OCI-LY1 (cell line): ENCODE measurements around the gene ZZZ3.

ENCODE experiments used
- H2AFZ ChIP-seq: fragments of 200-600 bp; sonication (generic), shearing (Covaris generic); 2 replicates; pipeline ENCODE4 v1.6.0; 2014; ENCODE audit warnings: antibody characterized with exemption, mild to moderate bottlenecking, low read length
- H3F3A ChIP-seq: fragments of 200-600 bp; sonication (generic), shearing (Covaris generic); 2 replicates; pipeline ENCODE4 v1.6.0; 2014; ENCODE audit warnings: mild to moderate bottlenecking, antibody characterized with exemption, low read length, moderate library complexity; ENCODE audit not compliant: insufficient read depth
- H3K27ac ChIP-seq: fragments of 200-600 bp; sonication (generic); 2 replicates; pipeline ENCODE4 v1.5.1; 2014; ENCODE audit warnings: low read length, mixed run types, mild to moderate bottlenecking, low read depth; ENCODE audit not compliant: poor library complexity, severe bottlenecking
- H3K27me3 ChIP-seq: fragments of 200-600 bp; sonication (generic); 2 replicates; pipeline ENCODE4 v1.6.0; 2014; ENCODE audit warnings: antibody characterized with exemption, mild to moderate bottlenecking, low read length, moderate library complexity; ENCODE audit not compliant: insufficient read depth
- H3K36me3 ChIP-seq: fragments of 200-600 bp; sonication (generic); 2 replicates; pipeline ENCODE4 v1.6.1; 2014; ENCODE audit warnings: mild to moderate bottlenecking, antibody characterized with exemption, low read length, moderate library complexity, mixed read lengths; ENCODE audit not compliant: insufficient read depth
- H3K4me1 ChIP-seq: fragments of 200-600 bp; sonication (generic); 2 replicates; pipeline ENCODE4 v1.5.1; 2014; ENCODE audit warnings: mild to moderate bottlenecking, low read length, moderate library complexity; ENCODE audit not compliant: insufficient read depth, severe bottlenecking
- H3K4me2 ChIP-seq: fragments of 200-600 bp; sonication (generic), shearing (Covaris generic); 2 replicates; pipeline ENCODE4 v1.6.1; 2014; ENCODE audit warnings: low read length
- H3K4me3 ChIP-seq: fragments of 200-600 bp; sonication (generic); 2 replicates; pipeline ENCODE4 v1.5.1; 2014; ENCODE audit warnings: low read length, low read depth, mild to moderate bottlenecking, mixed read lengths; ENCODE audit not compliant: poor library complexity, severe bottlenecking
- H3K79me2 ChIP-seq: fragments of 200-600 bp; shearing (Covaris generic); 2 replicates; pipeline ENCODE4 v1.6.1; 2016; ENCODE audit warnings: mixed run types, low read length, mixed read lengths; ENCODE audit not compliant: insufficient read depth
- H3K9ac ChIP-seq: fragments of 200-600 bp; sonication (generic), shearing (Covaris generic); 2 replicates; pipeline ENCODE4 v1.6.1; 2014; ENCODE audit warnings: mild to moderate bottlenecking, low read length, mixed read lengths
- H3K9me2 ChIP-seq: fragments of 200-600 bp; sonication (generic), shearing (Covaris generic); 2 replicates; pipeline ENCODE4 v1.6.1; 2014; ENCODE audit warnings: low read depth, mild to moderate bottlenecking, low read length, mixed read lengths
- H3K9me3 ChIP-seq: fragments of 200-600 bp; shearing (Covaris generic); 2 replicates; pipeline ENCODE4 v1.6.1; 2014; ENCODE audit warnings: low read length, mixed read lengths
- H4K20me1 ChIP-seq: fragments of 200-600 bp; sonication (generic), shearing (Covaris generic); 2 replicates; pipeline ENCODE4 v1.6.0; 2016; ENCODE audit warnings: mild to moderate bottlenecking, low read length; ENCODE audit not compliant: insufficient read depth
- CTCF ChIP-seq: fragments of 200-600 bp; sonication (generic), shearing (Covaris generic); IDR thresholded peaks from 2 replicates; pipeline ENCODE4 v1.5.1; 2017; ENCODE audit warnings: mild to moderate bottlenecking, antibody characterized with exemption, low read length, moderate library complexity, mixed read lengths
- EZH2 ChIP-seq: fragments of 200-600 bp; sonication (generic), shearing (Covaris generic); IDR thresholded peaks from 2 replicates; pipeline ENCODE4 v1.8.0; 2017; ENCODE audit warnings: borderline replicate concordance, mixed run types, mild to moderate bottlenecking, antibody characterized with exemption, low read length, moderate library complexity, mixed read lengths

ZZZ3 gene

GRCh38 chr1:77673716-77674355 lies 8.6 kb downstream of the ZZZ3 start:
- Histone ChIP-seq H3K9me2 (no peaks in the 10 kb centered on the region), H3K4me2 (no peak overlapping the region), H3F3A (no peaks in the 10 kb centered on the region), H3K9ac (no peak overlapping the region), H3K9me3 (no peaks in the 10 kb centered on the region), H3K4me1 (peaks cover 68% of the 10 kb centered on the region), H4K20me1 (no peaks in the 10 kb centered on the region), H3K79me2 (peaks cover 100% of the 10 kb centered on the region), H3K27me3 (no peaks in the 10 kb centered on the region), H3K36me3 (peaks cover 7% of the 10 kb centered on the region; the same call in 1 of the 2 replicates), H3K27ac (peak overlapping the region; percentile 75), H3K4me3 (no peak overlapping the region), H2AFZ (no peak overlapping the region)
- TF ChIP-seq EZH2 (no peak), CTCF (no peak)

GRCh38 chr1:77673030-77673429 lies 9.4 kb downstream of the ZZZ3 start:
- Histone ChIP-seq H3K4me2 (peak overlapping the region; percentile 57), H3K9me2 (no peaks in the 10 kb centered on the region), H2AFZ (no peak overlapping the region), H3K4me3 (peak overlapping the region; percentile 38), H3K9me3 (no peaks in the 10 kb centered on the region), H3K4me1 (peaks cover 60% of the 10 kb centered on the region), H3K79me2 (peaks cover 100% of the 10 kb centered on the region), H4K20me1 (no peaks in the 10 kb centered on the region), H3K27me3 (no peaks in the 10 kb centered on the region), H3K36me3 (peaks cover 7% of the 10 kb centered on the region; the same call in 1 of the 2 replicates), H3K9ac (peak overlapping the region; percentile 39; the same call in 1 of the 2 replicates), H3K27ac (peak overlapping the region; percentile 75), H3F3A (no peaks in the 10 kb centered on the region)
- TF ChIP-seq EZH2, result no peak
- no peak for TF ChIP-seq CTCF

- H3F3A ChIP-seq, result no peaks in the 10 kb centered on the region
- peaks cover 58% of the 10 kb centered on the region for H3K4me1 ChIP-seq
- no peak overlapping the region for H2AFZ ChIP-seq
- TF ChIP-seq EZH2 (no peak), CTCF (no peak)
- H3K4me2 ChIP-seq, result peak overlapping the region; percentile 57
- H4K20me1 ChIP-seq, result no peaks in the 10 kb centered on the region
- H3K27me3 ChIP-seq, result no peaks in the 10 kb centered on the region
- H3K27ac ChIP-seq, result peak overlapping the region; percentile 75
- peak overlapping the region; percentile 39 for H3K9ac ChIP-seq
- H3K9me2 ChIP-seq, result no peaks in the 10 kb centered on the region
- H3K36me3 ChIP-seq, result peaks cover 7% of the 10 kb centered on the region; the same call in 1 of the 2 replicates
- peaks cover 100% of the 10 kb centered on the region for H3K79me2 ChIP-seq
- no peaks in the 10 kb centered on the region for H3K9me3 ChIP-seq
- H3K4me3 ChIP-seq, result peak overlapping the region; percentile 38
These were observed 10.1 kb downstream of the ZZZ3 start for GRCh38 chr1:77672374-77672773.
